HepG2 (cell line): ENCODE measurements around the gene SERTAD4. TPM values are rescaled to one million over a fixed set of nuclear protein-coding genes. Genes with fewer than 3 reads are reported as not detected.

Experiments used
- ATAC-seq: fragments of 200-7000 bp; cut with Tn5 transposase; 3 replicates; pipeline ENCODE4 v1.9.1; 2020; ENCODE audit warnings: mild to moderate bottlenecking, moderate library complexity
- BruUV-seq: library from RNA; stranded (reverse); fragments of 400-500 nt; replicated peaks from 2 replicates; lab custom pipeline; 2021; lab: Mats Ljungman, UMichigan
- CTCF ChIA-PET: fragments of 300-600 bp; formaldehyde crosslinking; extraction: SDS; loops from one replicate; lab custom pipeline; 2021; ENCODE audit warnings: low total read pairs, inconsistent platforms, low intra/inter-chr PET ratio; lab: Yijun Ruan, JAX
- POLR2A ChIA-PET: fragments of 350-600 bp; sonication (Branson Sonifier 250); formaldehyde crosslinking; loops from one replicate; lab custom pipeline; 2020; ENCODE audit warnings: antibody characterized with exemption, inconsistent platforms; lab: Yijun Ruan, JAX
- DNase-seq: peaks from one replicate; pipeline ENCODE4 v3.0.0-alpha.2; 2015; ENCODE audit warnings: low spot score
- FAIRE-seq: peaks from 3 replicates; lab custom pipeline; 2011; peaks lifted over from hg19 to GRCh38; lab: Jason Lieb, UNC
- H2AFZ ChIP-seq: one replicate; pipeline ENCODE4 v1.6.1; 2011; ENCODE audit warnings: low read length, inconsistent platforms
- H3K27ac ChIP-seq: fragments of 300-600 bp; 3 replicates; pipeline ENCODE4 v1.8.0; 2011; ENCODE audit warnings: mixed run types, mild to moderate bottlenecking, mixed read lengths, low read length, inconsistent platforms; ENCODE audit not compliant: insufficient read depth; ENCODE audit errors: extremely low read length
- H3K27me3 ChIP-seq, 2 experiments: fragments of 200-600 bp in 1 of 2; 2 replicates in 1 of 2; 3 replicates in 1 of 2; pipeline versions ENCODE4 v1.6.0 to v1.8.0; 2011; ENCODE audit warnings: low read length in 2 of 2, mild to moderate bottlenecking in 2 of 2, moderate library complexity in 2 of 2, inconsistent platforms in 1 of 2; ENCODE audit not compliant: insufficient read depth in 2 of 2, control insufficient read depth in 1 of 2
- H3K36me3 ChIP-seq, 2 experiments: fragments of 200-600 bp in 1 of 2; replicated peaks in 1 of 2; 2 replicates in 1 of 2; 3 replicates in 1 of 2; pipeline versions ENCODE4 v1.5.1 to v1.8.0; 2011; ENCODE audit warnings: low read length in 2 of 2, inconsistent platforms in 1 of 2; ENCODE audit not compliant: insufficient read depth in 2 of 2, control insufficient read depth in 1 of 2
- H3K4me1 ChIP-seq: 2 replicates; pipeline ENCODE4 v1.5.1; 2012; ENCODE audit warnings: low read length, inconsistent platforms; ENCODE audit not compliant: insufficient read depth
- H3K4me2 ChIP-seq: 2 replicates; pipeline ENCODE4 v1.6.0; 2011; ENCODE audit warnings: low read depth, low read length, inconsistent platforms
- H3K4me3 ChIP-seq, 3 experiments: fragments of 200-600 bp in 1 of 3; sonication (generic), shearing (Covaris generic) in 1 of 3; replicated peaks in 1 of 3; 2 replicates each; pipeline ENCODE4 v1.5.1; 2011 to 2016; ENCODE audit warnings: low read length in 3 of 3, inconsistent platforms in 2 of 3, low read depth in 2 of 3, mild to moderate bottlenecking in 2 of 3, control low read depth in 1 of 3, mixed read lengths in 1 of 3; ENCODE audit not compliant: insufficient read depth in 1 of 3
- H3K79me2 ChIP-seq: one replicate; pipeline ENCODE4 v1.6.1; 2011; ENCODE audit warnings: low read length, inconsistent platforms; ENCODE audit not compliant: insufficient read depth
- H3K9ac ChIP-seq: 2 replicates; pipeline ENCODE4 v1.6.0; 2011; ENCODE audit warnings: mild to moderate bottlenecking, low read depth, low read length, inconsistent platforms; ENCODE audit not compliant: insufficient read depth
- H3K9me3 ChIP-seq: 2 replicates; pipeline ENCODE4 v1.5.1; 2012; ENCODE audit warnings: mild to moderate bottlenecking, low read length
- H4K20me1 ChIP-seq: 2 replicates; pipeline ENCODE4 v1.6.0; 2011; ENCODE audit warnings: inconsistent platforms, mild to moderate bottlenecking, low read length, moderate library complexity; ENCODE audit not compliant: insufficient read depth
- CBX1 ChIP-seq: IDR thresholded peaks from one replicate; pipeline ENCODE4 v1.6.1; 2016; ENCODE audit warnings: antibody characterized with exemption, low read depth
- DMTF1 ChIP-seq: sonication (generic); formaldehyde crosslinking; IDR thresholded peaks from 2 replicates; pipeline ENCODE4 v1.4.0; 2020; ENCODE audit warnings: mild to moderate bottlenecking, missing genetic modification reagents
- GMEB2 ChIP-seq: IDR thresholded peaks from 2 replicates; pipeline ENCODE4 v1.6.1; 2016; ENCODE audit warnings: missing biosample characterization, missing genetic modification reagents, low read depth
- MED1 ChIP-seq: sonication (generic); formaldehyde crosslinking; IDR thresholded peaks from 2 replicates; pipeline ENCODE4 v1.4.0; 2020; ENCODE audit warnings: missing genetic modification reagents
- MTA1 ChIP-seq: sonication (generic); formaldehyde crosslinking; IDR thresholded peaks from 2 replicates; pipeline ENCODE4 v1.4.0; 2020; ENCODE audit warnings: missing genetic modification reagents, mild to moderate bottlenecking, borderline replicate concordance
- MTERF4 ChIP-seq: sonication (generic); formaldehyde crosslinking; IDR thresholded peaks from 2 replicates; pipeline ENCODE4 v1.8.0; 2023; ENCODE audit warnings: mild to moderate bottlenecking, missing genetic modification reagents
- RFXAP ChIP-seq: sonication (generic); formaldehyde crosslinking; IDR thresholded peaks from 2 replicates; pipeline ENCODE4 v1.4.0; 2020; ENCODE audit warnings: missing genetic modification reagents, borderline replicate concordance
- SMARCE1 ChIP-seq: fragments of 450-650 bp; IDR thresholded peaks from 2 replicates; pipeline ENCODE4 v1.6.1; 2017; ENCODE audit warnings: borderline replicate concordance
- TEAD2 ChIP-seq: sonication (generic); formaldehyde crosslinking; IDR thresholded peaks from 2 replicates; pipeline ENCODE4 v1.9.0; 2021; ENCODE audit warnings: missing genetic modification reagents
- ZNF329 ChIP-seq: sonication (generic); formaldehyde crosslinking; IDR thresholded peaks from 2 replicates; pipeline ENCODE4 v1.9.0; 2021; ENCODE audit warnings: low read depth, mild to moderate bottlenecking, missing genetic modification reagents
- ZNF484 ChIP-seq: sonication (generic); formaldehyde crosslinking; IDR thresholded peaks from 2 replicates; pipeline ENCODE4 v1.5.1; 2020; ENCODE audit warnings: mild to moderate bottlenecking, low read depth, missing genetic modification reagents, borderline replicate concordance
- ZNF574 ChIP-seq: sonication (generic); formaldehyde crosslinking; IDR thresholded peaks from 2 replicates; pipeline ENCODE4 v1.4.0; 2020; ENCODE audit warnings: missing genetic modification reagents
- ZNF639 ChIP-seq: conservative IDR thresholded peaks from 2 replicates; pipeline ENCODE4 v1.6.1; 2018; ENCODE audit warnings: missing genetic modification reagents
- WGBS: methylation state at CpG from one replicate; pipeline ENCODE4 v1.1.6; 2017; ENCODE audit warnings: low lambda C conversion rate; 5-methylcytosine and 5-hydroxymethylcytosine counted together
- in situ Hi-C: cut with HindIII; loops from 2 replicates; pipeline ENCODE4 v1.10.0; 2017; ENCODE audit warnings: low pct_unique_long_range_greater_than_20kb; ENCODE audit not compliant: extremely low pct_ligation_motif_present
- intact Hi-C: fragments of 100-400 bp; cut with micrococcal nuclease; formaldehyde crosslinking; loops from one replicate; pipeline ENCODE4 v1.10.0; 2022; ENCODE audit not compliant: unreplicated experiment
- polyA plus RNA-seq, 8 experiments: library from polyadenylated mRNA; depleted of rRNA in 3 of 8; stranded (reverse) in 7 of 8; unstranded in 1 of 8; fragments of >200 nt; fragmentation: Illumina TruSeq in 4 of 8; extraction: Trizol in 4 of 8; gene quantifications; 2 replicates each; pipeline versions ENCODE4 v1.2.1 to v1.2.3, GENCODE V29; 2011 to 2016; ENCODE audit warnings: low read depth in 4 of 8, missing spikeins in 1 of 8, mixed read lengths in 1 of 8; ENCODE audit not compliant: insufficient read depth in 1 of 8
- total RNA-seq, 5 experiments: library from RNA; depleted of rRNA; stranded (reverse); fragments of >200 nt; fragmentation: Illumina TruSeq; extraction: Trizol; gene quantifications; 2 replicates each; pipeline ENCODE4 v1.2.3, GENCODE V29; 2016; ENCODE audit warnings: low read depth in 1 of 5

Gene SERTAD4
- total and polyA plus RNA-seq, 2 of the 13 experiments (the other 11 are each of a cell fraction or from before 2014, with no cell fraction given) = not detected

GRCh38 chr1:210293171-210293607 is 60.6 kb downstream of the SERTAD4 start (continued):
- TF ChIP-seq DMTF1 (CRISPR knock-in tag) = no peak
- no peak for TF ChIP-seq MTERF4 (CRISPR knock-in tag)
- TF ChIP-seq MED1 = no peak
- TF ChIP-seq ZNF484 (CRISPR knock-in tag) = no peak

GRCh38 chr1:210294999-210295745 is 62.6 kb downstream of the SERTAD4 start:
- POLR2A ChIA-PET = no interaction called here
- H3K9me3 ChIP-seq = no peaks in the 10 kb centered on the region
- no TSS peak for BruUV-seq
- peaks cover 1 to 41% of the 10 kb centered on the region in 2 experiments; a peak in 3 of 5 replicates for H3K27me3 ChIP-seq
- FAIRE-seq = no peak
- no peak overlapping the region for H3K4me2 ChIP-seq
- H3K9ac ChIP-seq = no peak overlapping the region
- H2AFZ ChIP-seq = no peak overlapping the region
- no peak for ATAC-seq
- H3K4me1 ChIP-seq = 0 out of 2 replicates have a peak, but pooled peaks cover 9% of the 10 kb centered on the region
- no peak for DNase-seq
- 18% methylated on average over 9 of the region's 10 CpGs for WGBS
- H3K27ac ChIP-seq = no peak overlapping the region
- intact Hi-C loops (no loop called here), in situ Hi-C loops (no loop called here)
- CTCF ChIA-PET = no interaction called here
- H3K4me3 ChIP-seq = no peak overlapping the region
- H3K36me3 ChIP-seq = no peaks in the 10 kb centered on the region
- H4K20me1 ChIP-seq = no peaks in the 10 kb centered on the region
- H3K79me2 ChIP-seq = no peaks in the 10 kb centered on the region
- TF ChIP-seq TEAD2 (CRISPR knock-in tag) (no peak), GMEB2 (CRISPR knock-in tag) (no peak), CBX1 (no peak), ZNF639 (CRISPR knock-in tag) (no peak), RFXAP (CRISPR knock-in tag) (no peak), ZNF329 (CRISPR knock-in tag) (no peak), SMARCE1 (no peak), MTA1 (CRISPR knock-in tag) (no peak), ZNF574 (CRISPR knock-in tag) (no peak)
